ENCODE data around the gene CTSL. TPM values are rescaled to one million over a fixed set of nuclear protein-coding genes. Genes with fewer than 3 reads are reported as not detected.
"Not testable (repeated sequence)": the region's sequence is repeated elsewhere in the genome, so short reads cannot be mapped to it uniquely, and the experiment has no call there.

CTSL gene
- total RNA-seq, 2 donors from 2014 or later, result 87.3 to 90.1 TPM

DNA sequence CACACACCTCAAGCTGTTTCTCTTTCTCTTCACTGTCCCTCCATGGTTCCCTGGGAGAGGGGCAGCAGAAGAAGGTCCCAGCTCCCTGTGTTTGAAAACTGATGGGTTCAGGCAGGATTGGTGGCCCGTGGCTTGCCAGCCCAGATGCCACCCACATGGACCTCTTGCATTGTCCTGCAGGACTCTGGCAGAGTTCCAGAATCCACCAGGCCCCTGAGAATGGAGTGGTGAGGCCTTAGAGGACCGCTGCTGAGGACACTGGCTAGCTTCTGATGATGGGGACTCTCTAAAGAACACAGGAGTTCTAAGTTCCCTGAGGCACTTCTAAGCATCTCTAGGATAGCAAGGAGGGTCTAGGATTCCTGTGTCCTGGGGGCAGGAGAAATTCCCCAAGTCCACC is 24.8 kb downstream of the CTSL start:
- no peaks in the 10 kb centered on the region for H3K9me3 ChIP-seq
- intact Hi-C loops (cut with DNase I), result no loop called here
- no peak for DNase-seq (ENCODE audit: low spot score)
- 43% methylated on average over 2 of the region's 2 CpGs for WGBS
- TF ChIP-seq POLR2A (IDR thresholded peaks at IDR 0.05) (no peak), POLR2AphosphoS5 (IDR thresholded peaks at IDR 0.05) (no peak)
- TF ChIP-seq, protein P1, sequence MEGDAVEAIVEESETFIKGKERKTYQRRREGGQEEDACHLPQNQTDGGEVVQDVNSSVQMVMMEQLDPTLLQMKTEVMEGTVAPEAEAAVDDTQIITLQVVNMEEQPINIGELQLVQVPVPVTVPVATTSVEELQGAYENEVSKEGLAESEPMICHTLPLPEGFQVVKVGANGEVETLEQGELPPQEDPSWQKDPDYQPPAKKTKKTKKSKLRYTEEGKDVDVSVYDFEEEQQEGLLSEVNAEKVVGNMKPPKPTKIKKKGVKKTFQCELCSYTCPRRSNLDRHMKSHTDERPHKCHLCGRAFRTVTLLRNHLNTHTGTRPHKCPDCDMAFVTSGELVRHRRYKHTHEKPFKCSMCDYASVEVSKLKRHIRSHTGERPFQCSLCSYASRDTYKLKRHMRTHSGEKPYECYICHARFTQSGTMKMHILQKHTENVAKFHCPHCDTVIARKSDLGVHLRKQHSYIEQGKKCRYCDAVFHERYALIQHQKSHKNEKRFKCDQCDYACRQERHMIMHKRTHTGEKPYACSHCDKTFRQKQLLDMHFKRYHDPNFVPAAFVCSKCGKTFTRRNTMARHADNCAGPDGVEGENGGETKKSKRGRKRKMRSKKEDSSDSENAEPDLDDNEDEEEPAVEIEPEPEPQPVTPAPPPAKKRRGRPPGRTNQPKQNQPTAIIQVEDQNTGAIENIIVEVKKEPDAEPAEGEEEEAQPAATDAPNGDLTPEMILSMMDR (IDR thresholded peaks at IDR 0.05), result no peak
- no peaks in the 10 kb centered on the region for H3K4me1 ChIP-seq (replicated peaks)
- no peaks in the 10 kb centered on the region for H3K36me3 ChIP-seq
- no peaks in the 10 kb centered on the region for H3K27me3 ChIP-seq (replicated peaks; ENCODE audit: insufficient read depth)
- H3K4me3 ChIP-seq, result no peak overlapping the region
- no peak overlapping the region for H3K27ac ChIP-seq

DNA sequence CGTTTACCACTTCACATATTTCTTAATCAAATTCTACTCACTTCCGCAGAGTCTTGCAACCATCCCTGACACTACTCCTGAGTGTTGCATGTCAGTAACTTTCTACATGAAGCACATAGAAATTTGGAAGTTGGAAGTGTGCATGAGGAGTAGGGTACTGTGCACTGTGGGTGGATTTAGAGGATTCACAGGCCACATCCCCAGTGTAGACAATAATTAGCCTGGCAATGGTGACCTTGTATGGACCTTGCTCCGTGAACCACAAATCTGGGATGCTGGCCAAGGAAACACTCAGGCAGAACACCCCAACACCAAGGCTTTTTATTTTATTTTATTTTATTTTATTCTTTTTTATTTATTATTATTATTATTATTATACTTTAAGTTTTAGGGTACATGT is 25.5 kb downstream of the CTSL start:
- H3K9me3 ChIP-seq, result no peaks in the 10 kb centered on the region
- intact Hi-C loops (cut with DNase I), result no loop called here
- DNase-seq (ENCODE audit: low spot score), result no peak
- no peaks in the 10 kb centered on the region for H3K27me3 ChIP-seq (replicated peaks; ENCODE audit: insufficient read depth)
- H3K36me3 ChIP-seq, result no peaks in the 10 kb centered on the region
- TF ChIP-seq, protein P1 (IDR thresholded peaks at IDR 0.05), result no peak
- TF ChIP-seq POLR2AphosphoS5 (IDR thresholded peaks at IDR 0.05), result no peak
- no peak for TF ChIP-seq POLR2A (IDR thresholded peaks at IDR 0.05)
- 80% methylated on average over 3 of the region's 3 CpGs for WGBS
- no peaks in the 10 kb centered on the region for H3K4me1 ChIP-seq (replicated peaks)
- H3K4me3 ChIP-seq, result no peak overlapping the region
- no peak overlapping the region for H3K27ac ChIP-seq

DNA sequence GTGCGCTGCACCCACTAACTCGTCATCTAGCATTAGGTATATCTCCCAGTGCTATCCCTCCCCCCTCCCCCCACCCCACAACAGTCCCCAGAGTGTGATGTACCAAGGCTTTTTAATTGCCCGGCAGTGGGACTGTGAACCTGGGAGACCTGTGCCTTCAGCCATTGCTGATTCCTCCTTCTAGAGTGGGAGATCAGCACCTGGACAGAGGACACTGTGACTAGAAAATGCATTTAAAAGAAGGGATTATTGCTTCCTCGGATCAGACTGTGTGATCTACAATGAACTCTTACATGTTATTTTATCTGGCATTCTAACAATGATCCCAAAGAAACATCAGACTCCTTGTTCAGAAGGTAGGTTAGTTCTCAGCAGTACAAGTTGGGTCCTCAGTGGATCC is 25.9 kb downstream of the CTSL start:
- Histone ChIP-seq H3K4me1 (replicated peaks) (no peaks in the 10 kb centered on the region), H3K36me3 (no peaks in the 10 kb centered on the region), H3K27me3 (replicated peaks; ENCODE audit: insufficient read depth) (no peaks in the 10 kb centered on the region), H3K9me3 (no peaks in the 10 kb centered on the region), H3K27ac (no peak overlapping the region), H3K4me3 (no peak overlapping the region)
- TF ChIP-seq POLR2A (IDR thresholded peaks at IDR 0.05), result no peak
- TF ChIP-seq POLR2AphosphoS5 (IDR thresholded peaks at IDR 0.05), result no peak
- TF ChIP-seq, protein P1 (IDR thresholded peaks at IDR 0.05), result no peak
- WGBS, result 51% methylated on average over 4 of the region's 4 CpGs
- DNase-seq (ENCODE audit: low spot score), result no peak
- intact Hi-C loops (cut with DNase I), result no loop called here

DNA sequence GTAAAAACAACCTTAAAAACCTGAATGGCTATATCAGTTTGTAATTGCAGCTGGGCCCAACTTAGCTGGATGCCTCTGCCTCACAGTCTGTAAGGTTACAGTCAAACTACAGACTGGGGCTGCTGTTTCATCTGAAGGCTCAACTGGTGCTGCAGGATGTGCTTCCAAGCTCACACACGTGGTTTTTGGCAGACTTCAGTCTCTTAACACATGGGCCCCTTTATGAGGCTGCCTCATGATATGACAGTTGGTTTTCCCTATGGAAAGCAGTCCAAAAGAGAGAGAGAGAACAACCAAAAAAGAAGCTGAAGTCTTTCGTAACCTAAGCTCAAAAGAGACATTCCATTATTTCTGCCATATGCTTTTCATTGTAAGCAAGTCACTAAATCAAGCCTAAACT is 27.4 kb downstream of the CTSL start:
- no peaks in the 10 kb centered on the region for H3K4me1 ChIP-seq (replicated peaks)
- H3K4me3 ChIP-seq, result no peak overlapping the region
- DNase-seq (ENCODE audit: low spot score), result no peak
- no peaks in the 10 kb centered on the region for H3K36me3 ChIP-seq
- WGBS, result 46% methylated on average over 2 of the region's 2 CpGs
- TF ChIP-seq POLR2AphosphoS5 (IDR thresholded peaks at IDR 0.05) (no peak), POLR2A (IDR thresholded peaks at IDR 0.05) (no peak)
- TF ChIP-seq, protein P1 (IDR thresholded peaks at IDR 0.05), result no peak
- no peaks in the 10 kb centered on the region for H3K27me3 ChIP-seq (replicated peaks; ENCODE audit: insufficient read depth)
- intact Hi-C loops (cut with DNase I), result no loop called here
- H3K27ac ChIP-seq, result no peak overlapping the region
- H3K9me3 ChIP-seq, result no peaks in the 10 kb centered on the region

DNA sequence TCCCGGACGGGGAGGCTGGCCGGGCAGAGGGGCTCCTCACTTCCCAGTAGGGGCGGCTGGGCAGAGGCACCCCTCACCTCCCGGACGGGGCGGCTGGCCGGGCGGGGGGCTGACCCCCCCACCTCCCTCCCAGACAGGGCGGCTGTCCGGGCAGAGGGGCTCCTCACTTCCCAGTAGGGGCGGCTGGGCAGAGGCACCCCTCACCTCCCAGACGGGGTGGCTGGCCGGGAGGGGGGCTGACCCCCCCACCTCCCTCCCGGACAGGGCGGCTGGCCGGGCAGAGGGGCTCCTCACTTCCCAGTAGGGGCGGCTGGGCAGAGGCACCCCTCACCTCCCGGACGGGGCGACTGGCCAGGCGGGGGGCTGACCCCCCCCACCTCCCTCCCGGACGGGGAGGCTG is 32.4 kb downstream of the CTSL start:
- H3K4me3 ChIP-seq; DNase-seq (ENCODE audit: low spot score); H3K4me1 ChIP-seq (replicated peaks); H3K27me3 ChIP-seq (replicated peaks; ENCODE audit: insufficient read depth); H3K9me3 ChIP-seq; intact Hi-C loops (cut with DNase I); H3K27ac ChIP-seq; H3K36me3 ChIP-seq: not testable (repeated sequence)
- no CpG with 5 or more reads among the region's 24 CpGs for WGBS

DNA sequence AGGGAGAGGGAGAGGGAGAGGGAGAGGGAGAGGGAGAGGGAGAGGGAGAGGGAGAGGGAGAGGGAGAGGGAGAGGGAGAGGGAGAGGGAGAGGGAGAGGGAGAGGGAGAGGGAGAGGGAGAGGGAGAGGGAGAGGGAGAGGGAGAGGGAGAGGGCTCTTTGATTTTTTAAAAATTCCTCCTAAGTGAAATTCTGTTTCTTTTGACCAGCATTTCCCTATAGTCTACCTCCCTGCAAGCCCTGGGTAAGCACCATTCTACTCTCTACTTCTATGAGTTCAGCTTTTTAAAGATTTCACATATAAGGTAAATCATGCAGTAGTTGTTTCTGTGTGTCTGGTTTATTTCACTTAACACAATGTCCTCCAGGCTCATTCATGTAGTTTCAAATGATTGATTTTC is 34.1 kb downstream of the CTSL start:
- H3K4me1 ChIP-seq (replicated peaks); H3K27me3 ChIP-seq (replicated peaks; ENCODE audit: insufficient read depth); H3K27ac ChIP-seq; DNase-seq (ENCODE audit: low spot score); intact Hi-C loops (cut with DNase I); H3K36me3 ChIP-seq; H3K4me3 ChIP-seq; H3K9me3 ChIP-seq: not testable (repeated sequence)
